WTC11 (cell line): ENCODE results near the gene ATP11A. TPM values are rescaled to one million over a fixed set of nuclear protein-coding genes. Genes with fewer than 3 reads are reported as not detected.
A peak's percentile ranks its signal among the peaks of the same experiment; 100 is the strongest.

Source experiments
- ARID4B ChIP-seq: sonication (generic); formaldehyde crosslinking; IDR thresholded peaks from 2 replicates; pipeline ENCODE4 v1.8.0; 2023; ENCODE audit warnings: missing genetic modification reagents, mild to moderate bottlenecking, borderline replicate concordance
- ATF1 ChIP-seq: sonication (generic); formaldehyde crosslinking; IDR thresholded peaks from 2 replicates; pipeline ENCODE4 v1.8.1; 2023; ENCODE audit warnings: mild to moderate bottlenecking, moderate library complexity, missing genetic modification reagents
- ATF3 ChIP-seq: sonication (generic); formaldehyde crosslinking; conservative IDR thresholded peaks from 2 replicates; pipeline ENCODE4 v1.8.1; 2022; ENCODE audit warnings: mild to moderate bottlenecking, missing genetic modification reagents
- CREB1 ChIP-seq: sonication (generic); formaldehyde crosslinking; IDR thresholded peaks from 2 replicates; pipeline ENCODE4 v1.8.0; 2023; ENCODE audit warnings: mild to moderate bottlenecking, missing genetic modification reagents
- CREM ChIP-seq: sonication (generic); formaldehyde crosslinking; IDR thresholded peaks from 2 replicates; pipeline ENCODE4 v1.8.1; 2022; ENCODE audit warnings: mild to moderate bottlenecking, missing genetic modification reagents, moderate library complexity
- ELF4 ChIP-seq: sonication (generic); formaldehyde crosslinking; IDR thresholded peaks from 2 replicates; pipeline ENCODE4 v1.8.1; 2022; ENCODE audit warnings: low read depth, mild to moderate bottlenecking, moderate library complexity, missing genetic modification reagents
- FOXK1 ChIP-seq: sonication (generic); formaldehyde crosslinking; IDR thresholded peaks from 2 replicates; pipeline ENCODE4 v1.8.0; 2022; ENCODE audit warnings: mild to moderate bottlenecking, moderate library complexity, missing genetic modification reagents
- HMGA2 ChIP-seq: fragments of 250-450 bp; sonication (Bioruptor Pico); IDR thresholded peaks from 2 replicates; pipeline ENCODE4 v1.4.0; 2021; ENCODE audit warnings: mild to moderate bottlenecking, moderate library complexity
- HMGXB4 ChIP-seq: sonication (generic); formaldehyde crosslinking; IDR thresholded peaks from 2 replicates; pipeline ENCODE4 v1.8.1; 2023; ENCODE audit warnings: mild to moderate bottlenecking, moderate library complexity, missing genetic modification reagents
- IRF1 ChIP-seq: sonication (generic); formaldehyde crosslinking; IDR thresholded peaks from 2 replicates; pipeline ENCODE4 v1.8.0; 2023; ENCODE audit warnings: missing genetic modification reagents
- JAZF1 ChIP-seq: fragments of 250-450 bp; sonication (Bioruptor Pico); IDR thresholded peaks from 2 replicates; pipeline ENCODE4 v1.9.0; 2021; ENCODE audit warnings: moderate library complexity, mild to moderate bottlenecking, inconsistent platforms
- MLX ChIP-seq: sonication (generic); formaldehyde crosslinking; IDR thresholded peaks from 2 replicates; pipeline ENCODE4 v1.8.1; 2023; ENCODE audit warnings: mild to moderate bottlenecking, missing genetic modification reagents, moderate library complexity
- MYBL2 ChIP-seq: sonication (generic); formaldehyde crosslinking; IDR thresholded peaks from 2 replicates; pipeline ENCODE4 v1.8.1; 2023; ENCODE audit warnings: mild to moderate bottlenecking, moderate library complexity, missing genetic modification reagents
- NFATC4 ChIP-seq: fragments of 250-450 bp; sonication (Bioruptor Pico); IDR thresholded peaks from 2 replicates; pipeline ENCODE4 v1.9.0; 2021; ENCODE audit warnings: mild to moderate bottlenecking
- NR1H2 ChIP-seq: sonication (generic); formaldehyde crosslinking; IDR thresholded peaks from 2 replicates; pipeline ENCODE4 v1.9.0; 2021; ENCODE audit warnings: mild to moderate bottlenecking, moderate library complexity, missing genetic modification reagents
- PRRX2 ChIP-seq: fragments of 250-450 bp; sonication (Bioruptor Pico); IDR thresholded peaks from 2 replicates; pipeline ENCODE4 v1.8.0; 2021; ENCODE audit warnings: mild to moderate bottlenecking
- SOX15 ChIP-seq: fragments of 250-450 bp; sonication (Bioruptor Pico); IDR thresholded peaks from 2 replicates; pipeline ENCODE4 v1.9.0; 2021; ENCODE audit warnings: mild to moderate bottlenecking
- USF1 ChIP-seq: sonication (generic); formaldehyde crosslinking; IDR thresholded peaks from 2 replicates; pipeline ENCODE4 v1.8.0; 2022; ENCODE audit warnings: mild to moderate bottlenecking, missing genetic modification reagents
- ZBTB43 ChIP-seq: sonication (generic); formaldehyde crosslinking; IDR thresholded peaks from 2 replicates; pipeline ENCODE4 v1.8.1; 2023; ENCODE audit warnings: mild to moderate bottlenecking, missing genetic modification reagents
- ZMAT4 ChIP-seq: fragments of 250-450 bp; sonication (Bioruptor Pico); IDR thresholded peaks from 2 replicates; pipeline ENCODE4 v1.9.0; 2021; ENCODE audit warnings: mild to moderate bottlenecking
- ZNF232 ChIP-seq: sonication (generic); formaldehyde crosslinking; IDR thresholded peaks from 2 replicates; pipeline ENCODE4 v1.8.0; 2022; ENCODE audit warnings: mild to moderate bottlenecking, missing genetic modification reagents
- ZNF281 ChIP-seq: sonication (generic); formaldehyde crosslinking; IDR thresholded peaks from 2 replicates; pipeline ENCODE4 v1.8.0; 2023; ENCODE audit warnings: mild to moderate bottlenecking, missing genetic modification reagents
- ZNF512 ChIP-seq: sonication (generic); formaldehyde crosslinking; IDR thresholded peaks from 2 replicates; pipeline ENCODE4 v1.8.1; 2022; ENCODE audit warnings: missing genetic modification reagents, borderline replicate concordance
- ZNF671 ChIP-seq: fragments of 250-450 bp; sonication (Bioruptor Pico); IDR thresholded peaks from 2 replicates; pipeline ENCODE4 v1.8.0; 2021; ENCODE audit warnings: mild to moderate bottlenecking
- total RNA-seq: library from RNA; stranded (reverse); gene quantifications from 3 replicates; pipeline ENCODE4 v1.2.3, GENCODE V29; 2021

The ATP11A gene
- total RNA-seq, 1 experiment from 2014 or later = 100 TPM

GRCh38 chr13:112905990-112906641 lies 216.3 kb downstream of the ATP11A start (continued):
- TF ChIP-seq ARID4B (CRISPR knock-in tag) (peak; percentile 72; the same call in 1 of the 2 replicates), ZNF671 (no peak), IRF1 (no peak), ZBTB43 (no peak), ELF4 (no peak), NR1H2 (no peak), MLX (CRISPR knock-in tag) (no peak), ZNF512 (CRISPR knock-in tag) (no peak), CREM (CRISPR knock-in tag) (no peak), ZNF232 (0 out of 2 replicates have a peak, but pooled peaks have one; percentile 70), CREB1 (no peak; the same call in 1 of the 2 replicates), USF1 (CRISPR knock-in tag) (peak; percentile 55; the same call in 1 of the 2 replicates), ATF1 (CRISPR knock-in tag) (no peak), JAZF1 (CRISPR knock-in tag) (no peak), NFATC4 (no peak), ZMAT4 (no peak), SOX15 (CRISPR knock-in tag) (no peak), ZNF281 (CRISPR knock-in tag) (no peak), HMGA2 (CRISPR knock-in tag) (no peak), FOXK1 (peak; percentile 53; the same call in 1 of the 2 replicates), ATF3 (CRISPR knock-in tag) (no peak), HMGXB4 (CRISPR knock-in tag) (no peak), MYBL2 (no peak), PRRX2 (CRISPR knock-in tag) (no peak)
